WTC11 (cell line): ENCODE data around the gene ISM1. TPM values are rescaled to one million over a fixed set of nuclear protein-coding genes. Genes with fewer than 3 reads are reported as not detected.

Experiments
- ATAC-seq: fragments of 200-7000 bp; cut with Tn5 transposase; 2 replicates; pipeline ENCODE4 v1.10.0; 2021; ENCODE audit warnings: mild to moderate bottlenecking, moderate library complexity
- CTCF ChIA-PET: fragments of 300-600 bp; sonication (Branson Sonifier 250); formaldehyde crosslinking; loops from one replicate; lab custom pipeline; 2021; ENCODE audit warnings: antibody characterized with exemption; lab: Charles Lee
- POLR2A ChIA-PET: fragments of 350-600 bp; sonication (Branson Sonifier 250); formaldehyde crosslinking; loops from one replicate; lab custom pipeline; 2021; ENCODE audit warnings: antibody characterized with exemption; lab: Charles Lee
- DNase-seq: peaks from one replicate; pipeline ENCODE4 v3.0.0; 2021; ENCODE audit warnings: low spot score
- H3K27ac Mint-ChIP-seq: 2 replicates; pipeline ENCODE4 v1.8.0; 2021; ENCODE audit warnings: mixed read lengths
- H3K27me3 Mint-ChIP-seq: 2 replicates; pipeline ENCODE4 v1.8.0; 2021; ENCODE audit warnings: low read depth, mild to moderate bottlenecking, moderate library complexity, mixed read lengths
- H3K36me3 Mint-ChIP-seq: 2 replicates; pipeline ENCODE4 v1.8.0; 2021; ENCODE audit warnings: mixed read lengths
- H3K4me1 Mint-ChIP-seq: 2 replicates; pipeline ENCODE4 v1.8.0; 2022; ENCODE audit warnings: mixed read lengths
- H3K4me3 Mint-ChIP-seq: 2 replicates; pipeline ENCODE4 v1.8.0; 2021; ENCODE audit warnings: mild to moderate bottlenecking, moderate library complexity, mixed read lengths
- H3K9me3 Mint-ChIP-seq: 2 replicates; pipeline ENCODE4 v1.8.0; 2021; ENCODE audit warnings: mixed read lengths
- EMX1 ChIP-seq: fragments of 250-450 bp; sonication (Bioruptor Pico); IDR thresholded peaks from 2 replicates; pipeline ENCODE4 v1.8.0; 2021; ENCODE audit warnings: mild to moderate bottlenecking
- ESRRA ChIP-seq: sonication (generic); formaldehyde crosslinking; IDR thresholded peaks from 2 replicates; pipeline ENCODE4 v1.8.1; 2022; ENCODE audit warnings: mild to moderate bottlenecking, missing genetic modification reagents, borderline replicate concordance
- FOXJ3 ChIP-seq: sonication (generic); formaldehyde crosslinking; IDR thresholded peaks from 2 replicates; pipeline ENCODE4 v1.9.0; 2021; ENCODE audit warnings: missing genetic modification reagents, mild to moderate bottlenecking, borderline replicate concordance
- GRHL2 ChIP-seq: fragments of 250-450 bp; sonication (Bioruptor Pico); IDR thresholded peaks from 2 replicates; pipeline ENCODE4 v1.8.0; 2022; ENCODE audit warnings: mild to moderate bottlenecking, moderate library complexity; ENCODE audit not compliant: insufficient replicate concordance, severe bottlenecking
- GTF2I ChIP-seq: fragments of 250-450 bp; sonication (Bioruptor Pico); conservative IDR thresholded peaks from 2 replicates; pipeline ENCODE4 v1.4.0; 2021; ENCODE audit warnings: mild to moderate bottlenecking
- HMGA2 ChIP-seq: fragments of 250-450 bp; sonication (Bioruptor Pico); IDR thresholded peaks from 2 replicates; pipeline ENCODE4 v1.4.0; 2021; ENCODE audit warnings: mild to moderate bottlenecking, moderate library complexity
- MXD4 ChIP-seq: fragments of 250-450 bp; sonication (Bioruptor Pico); IDR thresholded peaks from 2 replicates; pipeline ENCODE4 v1.8.0; 2021; ENCODE audit warnings: mild to moderate bottlenecking, moderate library complexity, borderline replicate concordance
- MYBL2 ChIP-seq: sonication (generic); formaldehyde crosslinking; IDR thresholded peaks from 2 replicates; pipeline ENCODE4 v1.8.1; 2023; ENCODE audit warnings: mild to moderate bottlenecking, moderate library complexity, missing genetic modification reagents
- NR3C1 ChIP-seq: sonication (generic); formaldehyde crosslinking; conservative IDR thresholded peaks from 2 replicates; pipeline ENCODE4 v1.8.1; 2023; ENCODE audit warnings: low read depth, mild to moderate bottlenecking, missing genetic modification reagents
- PRRX2 ChIP-seq: fragments of 250-450 bp; sonication (Bioruptor Pico); IDR thresholded peaks from 2 replicates; pipeline ENCODE4 v1.8.0; 2021; ENCODE audit warnings: mild to moderate bottlenecking
- RORB ChIP-seq: fragments of 250-450 bp; sonication (Bioruptor Pico); IDR thresholded peaks from 2 replicates; pipeline ENCODE4 v1.9.0; 2021; ENCODE audit warnings: mild to moderate bottlenecking
- SMAD3 ChIP-seq: sonication (generic); formaldehyde crosslinking; IDR thresholded peaks from 2 replicates; pipeline ENCODE4 v1.8.0; 2022; ENCODE audit warnings: missing genetic modification reagents, mild to moderate bottlenecking, borderline replicate concordance
- ZBTB21 ChIP-seq: sonication (generic); formaldehyde crosslinking; IDR thresholded peaks from 2 replicates; pipeline ENCODE4 v1.8.1; 2023; ENCODE audit warnings: mild to moderate bottlenecking, missing genetic modification reagents, borderline replicate concordance
- ZNF416 ChIP-seq: fragments of 250-450 bp; sonication (Bioruptor Pico); IDR thresholded peaks from 2 replicates; pipeline ENCODE4 v1.9.0; 2021; ENCODE audit warnings: mild to moderate bottlenecking, inconsistent platforms
- total RNA-seq: library from RNA; stranded (reverse); gene quantifications from 3 replicates; pipeline ENCODE4 v1.2.3, GENCODE V29; 2021
- TF ChIP-seq, protein P1 (sequence below): sonication (generic); formaldehyde crosslinking; conservative IDR thresholded peaks from 2 replicates; pipeline ENCODE4 v1.8.1; 2023; ENCODE audit warnings: mild to moderate bottlenecking, low read depth, missing genetic modification reagents, moderate library complexity
- TF ChIP-seq, protein P2 (sequence below): sonication (generic); formaldehyde crosslinking; conservative IDR thresholded peaks from 2 replicates; pipeline ENCODE4 v1.8.1; 2022; ENCODE audit warnings: mild to moderate bottlenecking, missing genetic modification reagents
- TF ChIP-seq, protein P3 (sequence below): fragments of 250-450 bp; sonication (Bioruptor Pico); IDR thresholded peaks from 2 replicates; pipeline ENCODE4 v2.1.2; 2022; ENCODE audit warnings: mild to moderate bottlenecking, moderate library complexity
- TF ChIP-seq, protein P4 (sequence below): fragments of 250-450 bp; sonication (Bioruptor Pico); IDR thresholded peaks from 2 replicates; pipeline ENCODE4 v1.8.0; 2021; ENCODE audit warnings: mild to moderate bottlenecking
- TF ChIP-seq, protein P5 (sequence below): fragments of 250-450 bp; sonication (Bioruptor Pico); IDR thresholded peaks from 2 replicates; pipeline ENCODE4 v1.9.0; 2021; ENCODE audit warnings: mild to moderate bottlenecking
- TF ChIP-seq, protein P6 (sequence below): sonication (generic); formaldehyde crosslinking; IDR thresholded peaks from 2 replicates; pipeline ENCODE4 v1.8.1; 2022; ENCODE audit warnings: mild to moderate bottlenecking, missing genetic modification reagents, moderate library complexity, borderline replicate concordance

ISM1 gene
- total RNA-seq, 1 experiment from 2014 or later = 0.52 TPM

DNA sequence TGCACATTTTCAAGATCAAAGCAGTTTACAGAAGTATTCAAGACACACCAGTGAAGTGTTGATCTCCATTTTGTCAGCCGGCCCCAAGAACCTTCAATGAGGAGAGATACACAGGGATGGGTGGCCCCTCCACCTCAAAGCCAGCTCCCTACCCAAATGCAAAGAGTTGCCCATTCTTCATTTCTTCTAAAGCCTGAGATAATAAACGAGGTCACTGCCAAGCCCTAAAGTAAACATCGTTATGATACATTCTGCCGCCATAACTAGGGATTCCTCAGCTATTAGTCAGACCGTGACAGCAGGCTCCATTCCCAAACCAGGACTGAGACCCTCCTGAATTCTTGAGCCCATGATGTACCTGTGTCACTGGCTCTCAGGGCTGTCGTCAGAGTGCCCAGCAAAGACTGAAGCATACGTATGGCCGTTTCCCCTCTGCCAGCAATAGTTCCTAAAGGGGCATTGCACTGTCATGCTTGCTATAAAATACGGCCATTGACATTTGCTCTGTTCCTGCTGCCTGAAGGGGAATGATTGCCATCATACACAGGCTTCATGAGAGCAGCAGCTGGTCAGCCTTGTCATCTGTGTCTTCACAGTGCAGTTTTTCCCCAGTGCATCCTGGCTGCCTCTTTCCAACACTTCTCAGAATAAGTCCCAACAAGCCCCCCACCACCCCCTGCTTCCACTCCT, 41.7 kb downstream of the ISM1 start (continued):
- TF ChIP-seq, protein P1, sequence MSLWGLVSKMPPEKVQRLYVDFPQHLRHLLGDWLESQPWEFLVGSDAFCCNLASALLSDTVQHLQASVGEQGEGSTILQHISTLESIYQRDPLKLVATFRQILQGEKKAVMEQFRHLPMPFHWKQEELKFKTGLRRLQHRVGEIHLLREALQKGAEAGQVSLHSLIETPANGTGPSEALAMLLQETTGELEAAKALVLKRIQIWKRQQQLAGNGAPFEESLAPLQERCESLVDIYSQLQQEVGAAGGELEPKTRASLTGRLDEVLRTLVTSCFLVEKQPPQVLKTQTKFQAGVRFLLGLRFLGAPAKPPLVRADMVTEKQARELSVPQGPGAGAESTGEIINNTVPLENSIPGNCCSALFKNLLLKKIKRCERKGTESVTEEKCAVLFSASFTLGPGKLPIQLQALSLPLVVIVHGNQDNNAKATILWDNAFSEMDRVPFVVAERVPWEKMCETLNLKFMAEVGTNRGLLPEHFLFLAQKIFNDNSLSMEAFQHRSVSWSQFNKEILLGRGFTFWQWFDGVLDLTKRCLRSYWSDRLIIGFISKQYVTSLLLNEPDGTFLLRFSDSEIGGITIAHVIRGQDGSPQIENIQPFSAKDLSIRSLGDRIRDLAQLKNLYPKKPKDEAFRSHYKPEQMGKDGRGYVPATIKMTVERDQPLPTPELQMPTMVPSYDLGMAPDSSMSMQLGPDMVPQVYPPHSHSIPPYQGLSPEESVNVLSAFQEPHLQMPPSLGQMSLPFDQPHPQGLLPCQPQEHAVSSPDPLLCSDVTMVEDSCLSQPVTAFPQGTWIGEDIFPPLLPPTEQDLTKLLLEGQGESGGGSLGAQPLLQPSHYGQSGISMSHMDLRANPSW = no peak
- TF ChIP-seq ZNF416 (CRISPR knock-in tag) (no peak), NR3C1 (CRISPR knock-in tag) (no peak)
- TF ChIP-seq, protein P2, sequence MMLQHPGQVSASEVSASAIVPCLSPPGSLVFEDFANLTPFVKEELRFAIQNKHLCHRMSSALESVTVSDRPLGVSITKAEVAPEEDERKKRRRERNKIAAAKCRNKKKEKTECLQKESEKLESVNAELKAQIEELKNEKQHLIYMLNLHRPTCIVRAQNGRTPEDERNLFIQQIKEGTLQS (CRISPR knock-in tag) = no peak
- TF ChIP-seq, all 79 proteins: peak for 0

DNA sequence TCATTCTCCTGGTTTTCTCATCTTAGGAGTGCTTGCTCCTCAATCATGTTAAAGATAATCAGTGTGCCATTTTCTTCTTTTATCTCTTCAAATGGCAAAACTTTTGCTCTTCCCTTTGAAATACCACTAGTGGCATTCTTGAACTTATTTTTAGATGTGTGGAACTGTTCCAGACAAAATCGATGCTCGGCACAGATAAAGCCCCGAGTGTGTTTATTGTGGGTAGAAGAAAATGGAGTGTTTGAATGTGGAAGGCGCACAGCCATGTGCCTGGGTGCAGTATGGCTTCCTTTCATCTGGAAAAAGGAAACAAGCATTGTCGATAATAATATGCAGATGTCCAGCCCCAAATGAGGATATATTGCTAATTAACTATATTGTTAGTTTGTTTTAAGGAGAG, 42.4 kb downstream of the ISM1 start:
- Mint-ChIP-seq H3K36me3 (no peaks in the 10 kb centered on the region), H3K27me3 (no peaks in the 10 kb centered on the region), H3K4me3 (no peak overlapping the region), H3K9me3 (peaks cover 4% of the 10 kb centered on the region; the same call in 1 of the 2 replicates)
- TF ChIP-seq PRRX2 (no peak), MYBL2 (no peak), MXD4 (no peak), ZNF416 (CRISPR knock-in tag) (no peak), SMAD3 (CRISPR knock-in tag) (no peak), GRHL2 (no peak), GTF2I (CRISPR knock-in tag) (no peak)
- TF ChIP-seq, protein P3, sequence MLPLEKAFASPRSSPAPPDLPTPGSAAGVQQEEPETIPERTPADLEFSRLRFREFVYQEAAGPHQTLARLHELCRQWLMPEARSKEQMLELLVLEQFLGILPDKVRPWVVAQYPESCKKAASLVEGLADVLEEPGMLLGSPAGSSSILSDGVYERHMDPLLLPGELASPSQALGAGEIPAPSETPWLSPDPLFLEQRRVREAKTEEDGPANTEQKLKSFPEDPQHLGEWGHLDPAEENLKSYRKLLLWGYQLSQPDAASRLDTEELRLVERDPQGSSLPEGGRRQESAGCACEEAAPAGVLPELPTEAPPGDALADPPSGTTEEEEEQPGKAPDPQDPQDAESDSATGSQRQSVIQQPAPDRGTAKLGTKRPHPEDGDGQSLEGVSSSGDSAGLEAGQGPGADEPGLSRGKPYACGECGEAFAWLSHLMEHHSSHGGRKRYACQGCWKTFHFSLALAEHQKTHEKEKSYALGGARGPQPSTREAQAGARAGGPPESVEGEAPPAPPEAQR (CRISPR knock-in tag) = no peak
- TF ChIP-seq, protein P4, sequence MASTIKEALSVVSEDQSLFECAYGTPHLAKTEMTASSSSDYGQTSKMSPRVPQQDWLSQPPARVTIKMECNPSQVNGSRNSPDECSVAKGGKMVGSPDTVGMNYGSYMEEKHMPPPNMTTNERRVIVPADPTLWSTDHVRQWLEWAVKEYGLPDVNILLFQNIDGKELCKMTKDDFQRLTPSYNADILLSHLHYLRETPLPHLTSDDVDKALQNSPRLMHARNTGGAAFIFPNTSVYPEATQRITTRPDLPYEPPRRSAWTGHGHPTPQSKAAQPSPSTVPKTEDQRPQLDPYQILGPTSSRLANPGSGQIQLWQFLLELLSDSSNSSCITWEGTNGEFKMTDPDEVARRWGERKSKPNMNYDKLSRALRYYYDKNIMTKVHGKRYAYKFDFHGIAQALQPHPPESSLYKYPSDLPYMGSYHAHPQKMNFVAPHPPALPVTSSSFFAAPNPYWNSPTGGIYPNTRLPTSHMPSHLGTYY = no peak
- TF ChIP-seq, protein P5, sequence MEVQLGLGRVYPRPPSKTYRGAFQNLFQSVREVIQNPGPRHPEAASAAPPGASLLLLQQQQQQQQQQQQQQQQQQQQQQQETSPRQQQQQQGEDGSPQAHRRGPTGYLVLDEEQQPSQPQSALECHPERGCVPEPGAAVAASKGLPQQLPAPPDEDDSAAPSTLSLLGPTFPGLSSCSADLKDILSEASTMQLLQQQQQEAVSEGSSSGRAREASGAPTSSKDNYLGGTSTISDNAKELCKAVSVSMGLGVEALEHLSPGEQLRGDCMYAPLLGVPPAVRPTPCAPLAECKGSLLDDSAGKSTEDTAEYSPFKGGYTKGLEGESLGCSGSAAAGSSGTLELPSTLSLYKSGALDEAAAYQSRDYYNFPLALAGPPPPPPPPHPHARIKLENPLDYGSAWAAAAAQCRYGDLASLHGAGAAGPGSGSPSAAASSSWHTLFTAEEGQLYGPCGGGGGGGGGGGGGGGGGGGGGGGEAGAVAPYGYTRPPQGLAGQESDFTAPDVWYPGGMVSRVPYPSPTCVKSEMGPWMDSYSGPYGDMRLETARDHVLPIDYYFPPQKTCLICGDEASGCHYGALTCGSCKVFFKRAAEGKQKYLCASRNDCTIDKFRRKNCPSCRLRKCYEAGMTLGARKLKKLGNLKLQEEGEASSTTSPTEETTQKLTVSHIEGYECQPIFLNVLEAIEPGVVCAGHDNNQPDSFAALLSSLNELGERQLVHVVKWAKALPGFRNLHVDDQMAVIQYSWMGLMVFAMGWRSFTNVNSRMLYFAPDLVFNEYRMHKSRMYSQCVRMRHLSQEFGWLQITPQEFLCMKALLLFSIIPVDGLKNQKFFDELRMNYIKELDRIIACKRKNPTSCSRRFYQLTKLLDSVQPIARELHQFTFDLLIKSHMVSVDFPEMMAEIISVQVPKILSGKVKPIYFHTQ = no peak
- TF ChIP-seq, all 79 proteins: peak for 0
- H3K27ac Mint-ChIP-seq = no peak overlapping the region
- no peak for ATAC-seq
- DNase-seq = no peak
- CTCF ChIA-PET = no interaction called here
- POLR2A ChIA-PET = no interaction called here
- no peaks in the 10 kb centered on the region for H3K4me1 Mint-ChIP-seq

DNA sequence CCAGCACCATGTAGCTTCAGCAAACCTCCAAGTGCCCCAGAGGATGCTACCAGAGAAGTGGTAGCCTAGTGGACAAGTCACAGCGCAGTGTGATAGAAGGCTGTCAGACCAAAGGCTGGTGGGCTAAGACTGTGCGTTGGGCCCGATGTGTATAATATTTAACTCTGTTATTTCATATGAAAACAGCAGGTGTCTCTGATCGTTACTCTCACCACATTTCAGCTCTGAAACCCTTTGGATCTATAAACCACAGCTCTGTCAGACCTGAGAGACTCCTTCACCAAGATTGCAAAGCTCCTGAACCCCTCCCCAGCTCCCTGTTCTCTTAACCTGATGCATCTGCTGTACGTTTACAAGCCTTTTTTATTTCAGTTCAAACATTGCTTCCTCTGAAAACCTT, 43.8 kb downstream of the ISM1 start:
- H3K4me3 Mint-ChIP-seq = no peak overlapping the region
- TF ChIP-seq RORB (CRISPR knock-in tag) (no peak), FOXJ3 (CRISPR knock-in tag) (no peak), ESRRA (CRISPR knock-in tag) (no peak), EMX1 (CRISPR knock-in tag) (no peak), ZBTB21 (CRISPR knock-in tag) (no peak), HMGA2 (CRISPR knock-in tag) (no peak)
- TF ChIP-seq, protein P5 = no peak
- TF ChIP-seq, protein P6, sequence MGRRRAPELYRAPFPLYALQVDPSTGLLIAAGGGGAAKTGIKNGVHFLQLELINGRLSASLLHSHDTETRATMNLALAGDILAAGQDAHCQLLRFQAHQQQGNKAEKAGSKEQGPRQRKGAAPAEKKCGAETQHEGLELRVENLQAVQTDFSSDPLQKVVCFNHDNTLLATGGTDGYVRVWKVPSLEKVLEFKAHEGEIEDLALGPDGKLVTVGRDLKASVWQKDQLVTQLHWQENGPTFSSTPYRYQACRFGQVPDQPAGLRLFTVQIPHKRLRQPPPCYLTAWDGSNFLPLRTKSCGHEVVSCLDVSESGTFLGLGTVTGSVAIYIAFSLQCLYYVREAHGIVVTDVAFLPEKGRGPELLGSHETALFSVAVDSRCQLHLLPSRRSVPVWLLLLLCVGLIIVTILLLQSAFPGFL = no peak

More for the DNA sequence above, 43.8 kb downstream of the ISM1 start:
- H3K4me1 Mint-ChIP-seq = no peaks in the 10 kb centered on the region
- DNase-seq (no peak), ATAC-seq (no peak)
- H3K36me3 Mint-ChIP-seq = no peaks in the 10 kb centered on the region
- peaks cover 4% of the 10 kb centered on the region; the same call in 1 of the 2 replicates for H3K9me3 Mint-ChIP-seq
- H3K27ac Mint-ChIP-seq = no peak overlapping the region
- peaks cover 5% of the 10 kb centered on the region for H3K27me3 Mint-ChIP-seq
- CTCF ChIA-PET = no interaction called here
- POLR2A ChIA-PET = no interaction called here
